GM12878 (cell line): ENCODE results near the gene STPG3. TPM values are rescaled to one million over a fixed set of nuclear protein-coding genes. Genes with fewer than 3 reads are reported as not detected.

Experiments
- ATAC-seq: fragments of 200-7000 bp; cut with Tn5 transposase; 3 replicates; pipeline ENCODE4 v1.9.1; 2020; ENCODE audit warnings: mild to moderate bottlenecking, moderate library complexity
- BruUV-seq: library from RNA; stranded (reverse); fragments of 400-500 nt; replicated peaks from 2 replicates; lab custom pipeline; 2021; lab: Mats Ljungman, UMichigan
- CTCF ChIA-PET: fragments of 300-600 bp; sonication (Branson Sonifier 250); formaldehyde crosslinking; extraction: SDS; loops from one replicate; lab custom pipeline; 2021; ENCODE audit warnings: inconsistent platforms; lab: Yijun Ruan, JAX
- POLR2A ChIA-PET: fragments of 350-600 bp; formaldehyde crosslinking; extraction: SDS; loops from one replicate; lab custom pipeline; 2021; ENCODE audit warnings: inconsistent platforms; lab: Charles Lee
- RAD21 ChIA-PET: fragments of 300-600 bp; sonication (Branson Sonifier 250); formaldehyde crosslinking; loops from one replicate; lab custom pipeline; 2023; ENCODE audit warnings: antibody characterized with exemption; ENCODE audit not compliant: unreplicated experiment; lab: Charles Lee
- SMC1A ChIA-PET: fragments of 300-600 bp; sonication (Branson Sonifier 250); formaldehyde crosslinking; loops from one replicate; lab custom pipeline; 2023; ENCODE audit not compliant: unreplicated experiment, uncharacterized antibody; lab: Charles Lee
- DNase-seq: peaks from one replicate; pipeline ENCODE4 v3.0.0-alpha.2; 2011; ENCODE audit warnings: low read depth, low spot score
- FAIRE-seq: peaks from 3 replicates; lab custom pipeline; 2011; peaks lifted over from hg19 to GRCh38; lab: Jason Lieb, UNC
- H2AFZ ChIP-seq: 2 replicates; pipeline ENCODE4 v1.6.0; 2011; ENCODE audit warnings: low read depth, low read length, control low read depth; ENCODE audit not compliant: control insufficient read depth
- H3K27ac ChIP-seq: 2 replicates; pipeline ENCODE4 v1.5.1; 2011; ENCODE audit warnings: control low read depth; ENCODE audit not compliant: control insufficient read depth, insufficient read depth
- H3K27me3 ChIP-seq, 2 experiments: replicated peaks in 1 of 2; 2 replicates each; pipeline versions ENCODE4 v1.6.0 to v1.6.1; 2011; ENCODE audit warnings: low read length in 1 of 2; ENCODE audit not compliant: control insufficient read depth in 2 of 2, insufficient read depth in 2 of 2
- H3K36me3 ChIP-seq, 2 experiments: 2 replicates each; pipeline ENCODE4 v1.5.1; 2011; ENCODE audit warnings: low read length in 1 of 2; ENCODE audit not compliant: control insufficient read depth in 2 of 2, insufficient read depth in 2 of 2
- H3K4me1 ChIP-seq: 2 replicates; pipeline ENCODE4 v1.6.1; 2011; ENCODE audit warnings: mild to moderate bottlenecking, low read length, moderate library complexity, mixed read lengths; ENCODE audit not compliant: control insufficient read depth, insufficient read depth
- H3K4me2 ChIP-seq: 2 replicates; pipeline ENCODE4 v1.6.0; 2011; ENCODE audit warnings: control low read depth; ENCODE audit not compliant: control insufficient read depth, insufficient read depth
- H3K4me3 ChIP-seq: fragments of 200-600 bp; sonication (generic); 2 replicates; pipeline ENCODE4 v1.5.1; 2016
- H3K79me2 ChIP-seq: 2 replicates; pipeline ENCODE4 v1.6.0; 2011; ENCODE audit warnings: low read length; ENCODE audit not compliant: control insufficient read depth, insufficient read depth
- H3K9ac ChIP-seq: 2 replicates; pipeline ENCODE4 v1.8.0; 2011; ENCODE audit warnings: low read length, control low read depth, mixed read lengths; ENCODE audit not compliant: control insufficient read depth, insufficient read depth
- H3K9me3 ChIP-seq: replicated peaks from 3 replicates; pipeline ENCODE4 v1.5.1; 2011; ENCODE audit warnings: mild to moderate bottlenecking, low read length; ENCODE audit not compliant: control insufficient read depth, insufficient read depth
- H4K20me1 ChIP-seq: 2 replicates; pipeline ENCODE4 v1.6.0; 2011; ENCODE audit not compliant: control insufficient read depth, insufficient read depth
- CBX5 ChIP-seq: sonication (generic); IDR thresholded peaks from 2 replicates; pipeline ENCODE4 v1.6.1; 2016; ENCODE audit warnings: low read depth, moderate library complexity, mild to moderate bottlenecking, inconsistent platforms
- EED ChIP-seq: sonication (generic); IDR thresholded peaks from 2 replicates; pipeline ENCODE4 v1.6.1; 2016; ENCODE audit warnings: antibody characterized with exemption, low read depth
- NR2C1 ChIP-seq: fragments of 450-650 bp; IDR thresholded peaks from 2 replicates; pipeline ENCODE4 v1.6.1; 2017; ENCODE audit warnings: antibody characterized with exemption, mild to moderate bottlenecking, moderate library complexity
- PAX5 ChIP-seq: IDR thresholded peaks from 2 replicates; pipeline ENCODE4 v1.6.1; 2011; ENCODE audit warnings: low read depth, low read length, borderline replicate concordance
- POLR2AphosphoS2 ChIP-seq: IDR thresholded peaks from 2 replicates; pipeline ENCODE4 v1.6.1; 2011; ENCODE audit warnings: low read depth, mild to moderate bottlenecking, low read length, improper control_type of control experiment, moderate library complexity
- RELA ChIP-seq: fragments of 450-650 bp; IDR thresholded peaks from 2 replicates; pipeline ENCODE4 v1.8.0; 2014; ENCODE audit warnings: borderline replicate concordance; ENCODE audit not compliant: partially characterized antibody
- WGBS: methylation state at CpG from one replicate; pipeline ENCODE4 v1.1.6; 2016; ENCODE audit warnings: low lambda C conversion rate; ENCODE audit not compliant: insufficient replicate concordance, insufficient coverage; ENCODE audit errors: missing lambda C conversion rate; 5-methylcytosine and 5-hydroxymethylcytosine counted together
- in situ Hi-C: fragments of 300-500 bp; cut with MboI; formaldehyde crosslinking; loops from 9 replicates; pipeline ENCODE4 v1.14.3; 2018; ENCODE audit warnings: mixed read lengths
- intact Hi-C: fragments of 100-400 bp; cut with micrococcal nuclease; formaldehyde crosslinking; loops from one replicate; pipeline ENCODE4 v1.14.2; 2022; ENCODE audit not compliant: unreplicated experiment
- polyA plus RNA-seq, 11 experiments: library from polyadenylated mRNA; depleted of rRNA in 4 of 11; unstranded in 6 of 11; stranded (reverse) in 5 of 11; fragments of >200 nt; fragmentation: Nextera tagmentation in 4 of 11; fragmentation: Illumina TruSeq in 1 of 11; extraction: Ambion mirVana in 4 of 11; extraction: Trizol in 1 of 11; gene quantifications; 1 replicate in 1 of 11; 2 replicates in 10 of 11; pipeline versions ENCODE4 v1.2.1 to v1.2.3, GENCODE V29; 2011 to 2016; ENCODE audit warnings: inconsistent platforms in 2 of 11, missing spikeins in 2 of 11, low read depth in 1 of 11
- total RNA-seq, 4 experiments: library from RNA; depleted of rRNA in 3 of 4; stranded (reverse); fragments of >200 nt in 3 of 4; fragmentation: Illumina TruSeq in 1 of 4; extraction: Trizol in 1 of 4; gene quantifications; 2 replicates each; pipeline versions ENCODE4 v1.2.1 to v1.2.3, GENCODE V29; 2013 to 2021
- TF ChIP-seq, protein P1 (sequence below): fragments of 450-650 bp; IDR thresholded peaks from 2 replicates; pipeline ENCODE4 v1.6.1; 2016; ENCODE audit warnings: mild to moderate bottlenecking
- TF ChIP-seq, protein P2 (sequence below): IDR thresholded peaks from 2 replicates; pipeline ENCODE4 v1.6.1; 2011; ENCODE audit warnings: borderline replicate concordance, low read depth, mild to moderate bottlenecking, moderate library complexity, low read length; ENCODE audit not compliant: insufficient read depth, poor library complexity, severe bottlenecking
- TF ChIP-seq, protein P3 (sequence below): IDR thresholded peaks from 2 replicates; pipeline ENCODE4 v1.6.1; 2011; ENCODE audit warnings: borderline replicate concordance, low read depth, mild to moderate bottlenecking, moderate library complexity, mixed read lengths, low read length; ENCODE audit not compliant: insufficient read depth; ENCODE audit errors: extremely low read length
- TF ChIP-seq, protein P4 (sequence below), 3 experiments: IDR thresholded peaks in 2 of 3; conservative IDR thresholded peaks in 1 of 3; 2 replicates each; pipeline ENCODE4 v1.5.1; 2011; ENCODE audit warnings: low read depth in 3 of 3, low read length in 3 of 3, mild to moderate bottlenecking in 3 of 3, control low read depth in 2 of 3, moderate library complexity in 2 of 3, inconsistent platforms in 1 of 3, mixed read lengths in 1 of 3; ENCODE audit not compliant: control insufficient read depth in 2 of 3, insufficient read depth in 1 of 3; ENCODE audit errors: extremely low read depth in 1 of 3
- TF ChIP-seq, protein P5 (sequence below): fragments of 150-350 bp; IDR thresholded peaks from 2 replicates; pipeline ENCODE4 v1.6.1; 2014; ENCODE audit warnings: mild to moderate bottlenecking, low read depth, low read length

The STPG3 gene
- total and polyA plus RNA-seq, 10 of the 15 experiments (the other 5 are each of a cell fraction or from before 2014, with no cell fraction given) = not detected

DNA sequence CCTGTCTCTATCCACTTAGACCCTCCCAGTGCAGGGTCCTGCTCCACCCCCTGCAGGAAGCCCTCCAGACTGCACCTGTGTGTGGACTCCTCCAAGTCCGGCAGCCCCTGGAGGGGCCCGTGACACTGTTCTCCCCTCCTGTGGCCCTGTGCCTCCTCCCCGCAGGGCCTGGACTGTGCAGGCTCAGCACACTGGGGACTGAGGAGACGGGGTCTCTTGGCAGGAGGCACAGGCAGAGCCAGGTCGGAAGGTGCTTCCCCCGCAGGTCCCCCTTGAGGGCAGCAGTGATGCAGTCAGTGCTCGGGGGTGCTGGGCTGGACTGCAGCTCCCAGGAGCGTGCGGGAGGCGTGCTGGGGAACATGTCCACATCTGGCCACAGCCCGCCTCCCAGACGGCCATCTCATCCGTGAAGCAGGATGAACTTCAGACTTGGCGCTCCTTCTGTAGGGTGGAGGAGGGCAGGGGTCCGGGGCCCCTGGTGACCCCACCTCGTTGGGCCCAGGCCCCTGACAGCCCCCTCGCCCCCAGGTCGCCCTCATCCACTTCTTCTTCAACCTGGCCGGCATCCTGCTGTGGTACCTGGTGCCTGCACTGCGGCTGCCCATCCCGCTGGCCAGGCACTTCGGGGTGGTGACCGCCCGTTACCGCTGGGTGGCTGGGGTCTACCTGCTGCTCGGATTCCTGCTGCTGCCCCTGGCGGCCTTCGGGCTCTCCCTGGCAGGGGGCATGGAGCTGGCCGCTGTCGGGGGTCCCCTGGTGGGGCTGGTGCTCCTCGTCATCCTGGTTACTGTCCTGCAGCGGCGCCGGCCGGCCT lies 15.5 kb upstream of the STPG3 start:
- in situ Hi-C loops = no loop called here

More for the DNA sequence above, 15.5 kb upstream of the STPG3 start:
- no peaks in the 10 kb centered on the region for H3K36me3 ChIP-seq
- H3K27me3 ChIP-seq = no peaks in the 10 kb centered on the region
- H3K9ac ChIP-seq = no peak overlapping the region
- no peak overlapping the region for H3K4me3 ChIP-seq
- ChIA-PET SMC1A (interaction anchor here (0.7 to 1.6 kb wide), 5 partner anchors 27 to 175 kb away, joined by 3 to 5 read pairs (median 4); no protein-coding TSS in a partner anchor), RAD21 (interaction anchor here (0.6 to 4.6 kb wide), 15 partner anchors 12 to 289 kb away, joined by 3 to 20 read pairs (median 5); partner anchors contain the start of genes ANAPC2, NELFB, RNF208 and SAPCD2), POLR2A (interaction anchor here (0.6 to 2.1 kb wide), 6 partner anchors 11 to 805 kb away, joined by 3 to 15 read pairs (median 5); partner anchors contain the start of genes CYSRT1, SSNA1 and TPRN), CTCF (interaction anchor here (0.9 to 2.1 kb wide), 16 partner anchors 13 to 207 kb away, joined by 3 to 24 read pairs (median 6); partner anchors contain the start of genes NELFB, SAPCD2 and SSNA1)
- FAIRE-seq (no peak), DNase-seq (no peak), ATAC-seq (no peak)
- H3K27ac ChIP-seq = no peak overlapping the region
- H4K20me1 ChIP-seq = no peaks in the 10 kb centered on the region
- no peaks in the 10 kb centered on the region for H3K9me3 ChIP-seq
- intact Hi-C loops = loop anchor here (5.0 kb wide), 1 partner anchor 448 kb away; no protein-coding TSS in a partner anchor
- TF ChIP-seq, protein P1, sequence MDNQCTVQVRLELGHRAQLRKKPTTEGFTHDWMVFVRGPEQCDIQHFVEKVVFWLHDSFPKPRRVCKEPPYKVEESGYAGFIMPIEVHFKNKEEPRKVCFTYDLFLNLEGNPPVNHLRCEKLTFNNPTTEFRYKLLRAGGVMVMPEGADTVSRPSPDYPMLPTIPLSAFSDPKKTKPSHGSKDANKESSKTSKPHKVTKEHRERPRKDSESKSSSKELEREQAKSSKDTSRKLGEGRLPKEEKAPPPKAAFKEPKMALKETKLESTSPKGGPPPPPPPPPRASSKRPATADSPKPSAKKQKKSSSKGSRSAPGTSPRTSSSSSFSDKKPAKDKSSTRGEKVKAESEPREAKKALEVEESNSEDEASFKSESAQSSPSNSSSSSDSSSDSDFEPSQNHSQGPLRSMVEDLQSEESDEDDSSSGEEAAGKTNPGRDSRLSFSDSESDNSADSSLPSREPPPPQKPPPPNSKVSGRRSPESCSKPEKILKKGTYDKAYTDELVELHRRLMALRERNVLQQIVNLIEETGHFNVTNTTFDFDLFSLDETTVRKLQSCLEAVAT = no peak
- TF ChIP-seq CBX5 = no peak
- TF ChIP-seq POLR2AphosphoS2 = no peak
- TF ChIP-seq, protein P2, sequence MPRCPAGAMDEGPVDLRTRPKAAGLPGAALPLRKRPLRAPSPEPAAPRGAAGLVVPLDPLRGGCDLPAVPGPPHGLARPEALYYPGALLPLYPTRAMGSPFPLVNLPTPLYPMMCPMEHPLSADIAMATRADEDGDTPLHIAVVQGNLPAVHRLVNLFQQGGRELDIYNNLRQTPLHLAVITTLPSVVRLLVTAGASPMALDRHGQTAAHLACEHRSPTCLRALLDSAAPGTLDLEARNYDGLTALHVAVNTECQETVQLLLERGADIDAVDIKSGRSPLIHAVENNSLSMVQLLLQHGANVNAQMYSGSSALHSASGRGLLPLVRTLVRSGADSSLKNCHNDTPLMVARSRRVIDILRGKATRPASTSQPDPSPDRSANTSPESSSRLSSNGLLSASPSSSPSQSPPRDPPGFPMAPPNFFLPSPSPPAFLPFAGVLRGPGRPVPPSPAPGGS = no peak
- no peak for TF ChIP-seq RELA
- TF ChIP-seq NR2C1 = no peak
- no peak for TF ChIP-seq EED
- TF ChIP-seq PAX5 = no peak
- TF ChIP-seq, protein P3, sequence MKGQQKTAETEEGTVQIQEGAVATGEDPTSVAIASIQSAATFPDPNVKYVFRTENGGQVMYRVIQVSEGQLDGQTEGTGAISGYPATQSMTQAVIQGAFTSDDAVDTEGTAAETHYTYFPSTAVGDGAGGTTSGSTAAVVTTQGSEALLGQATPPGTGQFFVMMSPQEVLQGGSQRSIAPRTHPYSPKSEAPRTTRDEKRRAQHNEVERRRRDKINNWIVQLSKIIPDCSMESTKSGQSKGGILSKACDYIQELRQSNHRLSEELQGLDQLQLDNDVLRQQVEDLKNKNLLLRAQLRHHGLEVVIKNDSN = no peak
- TF ChIP-seq, protein P4, sequence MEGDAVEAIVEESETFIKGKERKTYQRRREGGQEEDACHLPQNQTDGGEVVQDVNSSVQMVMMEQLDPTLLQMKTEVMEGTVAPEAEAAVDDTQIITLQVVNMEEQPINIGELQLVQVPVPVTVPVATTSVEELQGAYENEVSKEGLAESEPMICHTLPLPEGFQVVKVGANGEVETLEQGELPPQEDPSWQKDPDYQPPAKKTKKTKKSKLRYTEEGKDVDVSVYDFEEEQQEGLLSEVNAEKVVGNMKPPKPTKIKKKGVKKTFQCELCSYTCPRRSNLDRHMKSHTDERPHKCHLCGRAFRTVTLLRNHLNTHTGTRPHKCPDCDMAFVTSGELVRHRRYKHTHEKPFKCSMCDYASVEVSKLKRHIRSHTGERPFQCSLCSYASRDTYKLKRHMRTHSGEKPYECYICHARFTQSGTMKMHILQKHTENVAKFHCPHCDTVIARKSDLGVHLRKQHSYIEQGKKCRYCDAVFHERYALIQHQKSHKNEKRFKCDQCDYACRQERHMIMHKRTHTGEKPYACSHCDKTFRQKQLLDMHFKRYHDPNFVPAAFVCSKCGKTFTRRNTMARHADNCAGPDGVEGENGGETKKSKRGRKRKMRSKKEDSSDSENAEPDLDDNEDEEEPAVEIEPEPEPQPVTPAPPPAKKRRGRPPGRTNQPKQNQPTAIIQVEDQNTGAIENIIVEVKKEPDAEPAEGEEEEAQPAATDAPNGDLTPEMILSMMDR (IDR thresholded peaks at IDR 0.05 in 2 of 3, conservative IDR thresholded peaks at IDR 0.05 in 1 of 3; ENCODE audit: control insufficient read depth in 2 of 3, extremely low read depth in 1 of 3, insufficient read depth in 1 of 3, low read depth in 3 of 3, low read length in 3 of 3) = no peak; a peak in 1 of 6 replicates
- TF ChIP-seq, protein P5, sequence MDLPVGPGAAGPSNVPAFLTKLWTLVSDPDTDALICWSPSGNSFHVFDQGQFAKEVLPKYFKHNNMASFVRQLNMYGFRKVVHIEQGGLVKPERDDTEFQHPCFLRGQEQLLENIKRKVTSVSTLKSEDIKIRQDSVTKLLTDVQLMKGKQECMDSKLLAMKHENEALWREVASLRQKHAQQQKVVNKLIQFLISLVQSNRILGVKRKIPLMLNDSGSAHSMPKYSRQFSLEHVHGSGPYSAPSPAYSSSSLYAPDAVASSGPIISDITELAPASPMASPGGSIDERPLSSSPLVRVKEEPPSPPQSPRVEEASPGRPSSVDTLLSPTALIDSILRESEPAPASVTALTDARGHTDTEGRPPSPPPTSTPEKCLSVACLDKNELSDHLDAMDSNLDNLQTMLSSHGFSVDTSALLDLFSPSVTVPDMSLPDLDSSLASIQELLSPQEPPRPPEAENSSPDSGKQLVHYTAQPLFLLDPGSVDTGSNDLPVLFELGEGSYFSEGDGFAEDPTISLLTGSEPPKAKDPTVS = no peak
- no TSS peak for BruUV-seq
- WGBS = 52% methylated on average over 31 of the region's 35 CpGs
- no peak overlapping the region for H3K4me2 ChIP-seq
- peaks cover 6% of the 10 kb centered on the region for H3K79me2 ChIP-seq
- H2AFZ ChIP-seq = no peak overlapping the region
- H3K4me1 ChIP-seq = peaks cover 26% of the 10 kb centered on the region
